Stomach (tissue), 4 donors: ENCODE measurements around the gene KAT2A.
"Not testable (repeated sequence)": the region's sequence is repeated elsewhere in the genome, so short reads cannot be mapped to it uniquely, and the experiment has no call there.

ENCODE experiments used
- CTCF ChIP-seq, 7 experiments: fragments of 450-650 bp in 4 of 7; fragments of 200-600 bp in 3 of 7; sonication (generic) in 3 of 7; IDR thresholded peaks; one replicate each; pipeline ENCODE4 v1.5.1; 2016 to 2019; ENCODE audit warnings: antibody characterized with exemption in 7 of 7, control low read depth in 2 of 7, mild to moderate bottlenecking in 1 of 7
- POLR2AphosphoS5 ChIP-seq, 3 donors: sonication (generic); formaldehyde crosslinking; IDR thresholded peaks; one replicate each; pipeline ENCODE4 v1.6.1; 2016; ENCODE audit warnings: antibody characterized with exemption in 3 of 3

- TF ChIP-seq CTCF, POLR2AphosphoS5 (IDR thresholded peaks at IDR 0.05): not testable (repeated sequence)
These were observed 19.5 kb upstream of the KAT2A start for GRCh38 chr17:42140690-42141089.
